ENCODE measurements around the gene NDEL1.

Gene NDEL1

GRCh38 chr17:8504460-8505207, 69.0 kb downstream of the NDEL1 start:
- Histone ChIP-seq H3K79me2 (ENCODE audit: low read length) (no peaks in the 10 kb centered on the region), H3K4me2 (ENCODE audit: low read length) (no peak overlapping the region), H4K20me1 (ENCODE audit: insufficient read depth, low read length) (no peaks in the 10 kb centered on the region), H3K9me3 (ENCODE audit: insufficient read depth, low read length) (no peaks in the 10 kb centered on the region), H3K9ac (ENCODE audit: low read length) (no peak overlapping the region), H3K36me3 (replicated peaks; ENCODE audit: low read depth, low read length) (no peaks in the 10 kb centered on the region), H2AFZ (ENCODE audit: low read depth, low read length) (no peak overlapping the region), H3K27ac (ENCODE audit: low read length) (no peak overlapping the region), H3K4me1 (ENCODE audit: low read length) (no peaks in the 10 kb centered on the region), H3K4me3 (ENCODE audit: low read length) (no peak overlapping the region), H3K27me3 (ENCODE audit: low read depth, low read length) (no peaks in the 10 kb centered on the region)
- TF ChIP-seq EZH2phosphoT487 (IDR thresholded peaks at IDR 0.05; ENCODE audit: low read depth) (no peak), CTCF (IDR thresholded peaks at IDR 0.05; ENCODE audit: low read depth, low read length) (no peak)

GRCh38 chr17:8506145-8506544, 70.5 kb downstream of the NDEL1 start:
- Histone ChIP-seq H3K27ac (ENCODE audit: low read length) (no peak overlapping the region), H4K20me1 (ENCODE audit: insufficient read depth, low read length) (no peaks in the 10 kb centered on the region), H3K4me3 (ENCODE audit: low read length) (no peak overlapping the region), H3K27me3 (ENCODE audit: low read depth, low read length) (no peaks in the 10 kb centered on the region), H3K9me3 (ENCODE audit: insufficient read depth, low read length) (no peaks in the 10 kb centered on the region), H3K4me2 (ENCODE audit: low read length) (no peak overlapping the region), H3K79me2 (ENCODE audit: low read length) (no peaks in the 10 kb centered on the region), H3K4me1 (ENCODE audit: low read length) (no peaks in the 10 kb centered on the region), H3K36me3 (replicated peaks; ENCODE audit: low read depth, low read length) (no peaks in the 10 kb centered on the region), H2AFZ (ENCODE audit: low read depth, low read length) (no peak overlapping the region), H3K9ac (ENCODE audit: low read length) (no peak overlapping the region)
- no peak for TF ChIP-seq CTCF (IDR thresholded peaks at IDR 0.05; ENCODE audit: low read depth, low read length)
- TF ChIP-seq EZH2phosphoT487 (IDR thresholded peaks at IDR 0.05; ENCODE audit: low read depth): no peak

DNA sequence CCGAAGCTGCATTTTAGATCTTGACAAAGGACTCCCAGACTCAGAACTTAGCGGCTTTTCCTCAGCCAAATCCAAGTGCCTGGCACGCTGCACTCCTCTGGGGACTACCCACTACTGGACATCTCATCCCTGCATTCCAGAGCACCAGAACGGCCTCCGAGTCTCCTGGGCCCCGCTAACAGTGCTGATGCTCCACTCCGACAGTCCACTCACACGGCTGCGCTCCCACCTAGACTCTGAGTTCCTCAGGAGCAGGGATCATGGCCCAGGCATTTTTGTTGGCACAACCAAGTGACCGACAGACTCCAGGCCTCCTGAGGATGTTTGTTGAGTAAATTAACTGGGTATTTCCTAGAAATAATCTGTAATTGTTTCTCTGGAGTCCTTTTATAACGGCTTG, 79.1 kb downstream of the NDEL1 start:
- no peaks in the 10 kb centered on the region for H3K4me1 ChIP-seq (ENCODE audit: low read length)
- no peaks in the 10 kb centered on the region for H3K79me2 ChIP-seq (ENCODE audit: low read length)
- TF ChIP-seq EZH2phosphoT487 (IDR thresholded peaks at IDR 0.05; ENCODE audit: low read depth) (no peak), CTCF (IDR thresholded peaks at IDR 0.05; ENCODE audit: low read depth, low read length) (no peak)
- H3K27ac ChIP-seq (ENCODE audit: low read length): no peak overlapping the region
- no peaks in the 10 kb centered on the region for H4K20me1 ChIP-seq (ENCODE audit: insufficient read depth, low read length)
- H3K36me3 ChIP-seq (replicated peaks; ENCODE audit: low read depth, low read length): no peaks in the 10 kb centered on the region
- H3K27me3 ChIP-seq (ENCODE audit: low read depth, low read length): no peaks in the 10 kb centered on the region
- no peak overlapping the region for H3K9ac ChIP-seq (ENCODE audit: low read length)
- no peak overlapping the region for H2AFZ ChIP-seq (ENCODE audit: low read depth, low read length)
- H3K4me3 ChIP-seq (ENCODE audit: low read length): no peak overlapping the region
- no peak overlapping the region for H3K4me2 ChIP-seq (ENCODE audit: low read length)
- no peaks in the 10 kb centered on the region for H3K9me3 ChIP-seq (ENCODE audit: insufficient read depth, low read length)
